GM21825 (cell line): ENCODE measurements around the gene CPXM2.

Experiments
- ATAC-seq: cut with Tn5 transposase; IDR thresholded peaks from one replicate; pipeline ENCODE4 v1.9.1; 2021; ENCODE audit warnings: mild to moderate bottlenecking, moderate library complexity; ENCODE audit not compliant: unreplicated experiment

CPXM2 gene

DNA sequence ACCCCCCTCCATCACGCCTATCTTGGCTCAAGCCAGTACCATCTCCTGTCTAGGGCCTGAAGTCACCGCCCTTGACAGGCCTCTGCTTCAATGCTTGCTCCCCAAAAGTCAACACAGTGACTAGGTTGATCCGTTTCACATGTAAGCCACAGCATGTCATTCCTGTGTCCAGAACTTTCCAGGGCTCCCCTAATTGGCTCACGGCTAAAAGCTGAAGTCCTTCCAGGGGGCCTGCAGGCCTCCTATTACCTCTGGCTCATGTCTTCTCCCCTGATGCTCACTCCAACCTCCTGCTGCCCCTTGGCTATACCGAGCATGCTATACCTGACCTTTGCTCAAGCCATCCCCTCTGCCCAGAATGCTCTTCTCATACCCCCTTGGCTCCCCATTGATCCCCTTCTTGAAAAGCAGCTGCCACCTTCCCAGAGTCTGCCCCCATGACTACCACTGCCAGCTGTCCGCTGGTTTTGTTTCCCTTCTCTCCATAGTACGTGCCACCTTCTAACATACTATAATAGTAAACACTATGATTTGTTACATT is 39.1 kb downstream of the CPXM2 start:
- ATAC-seq, result no peak

DNA sequence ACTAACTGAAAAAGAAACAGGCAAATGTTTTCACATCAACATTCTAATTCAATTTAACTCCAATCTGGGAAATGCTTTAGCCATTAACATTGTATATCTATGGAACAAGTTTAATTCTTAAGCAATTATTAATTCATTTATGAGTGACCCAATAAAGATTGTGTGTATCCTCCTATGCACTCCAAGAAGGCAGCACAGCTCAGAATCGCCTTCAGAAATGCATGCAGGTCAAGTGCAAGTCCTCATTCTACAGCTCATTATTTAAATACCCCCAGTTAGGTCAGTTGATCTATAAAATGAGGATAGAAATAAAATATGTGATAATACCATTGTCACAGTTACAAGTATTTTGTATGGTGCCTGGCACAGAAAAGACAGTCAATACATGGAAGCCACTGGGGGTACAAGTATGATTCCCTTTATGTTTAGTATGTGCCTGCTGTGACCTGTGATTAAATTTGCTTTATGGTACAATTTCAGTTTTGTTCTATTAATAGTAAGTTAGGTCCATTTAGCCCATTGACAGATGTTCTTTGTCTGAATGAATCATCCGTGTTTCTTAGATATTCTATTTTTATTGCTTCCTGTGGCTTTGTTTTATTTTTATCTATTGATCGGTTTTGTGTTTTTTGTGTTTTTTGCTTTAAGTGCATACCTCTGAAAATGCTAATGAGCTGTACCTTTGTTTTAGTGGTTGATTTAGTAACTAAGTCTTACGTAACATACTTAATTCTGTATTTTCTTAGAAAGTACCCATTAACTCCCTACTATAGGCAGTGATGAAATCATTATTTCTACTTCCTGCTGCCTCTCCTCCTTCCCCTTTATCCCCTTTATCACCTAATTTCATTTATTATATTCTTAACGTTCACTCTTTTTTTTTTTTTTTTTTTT is 42.8 kb downstream of the CPXM2 start:
- ATAC-seq, result peak; percentile 66

DNA sequence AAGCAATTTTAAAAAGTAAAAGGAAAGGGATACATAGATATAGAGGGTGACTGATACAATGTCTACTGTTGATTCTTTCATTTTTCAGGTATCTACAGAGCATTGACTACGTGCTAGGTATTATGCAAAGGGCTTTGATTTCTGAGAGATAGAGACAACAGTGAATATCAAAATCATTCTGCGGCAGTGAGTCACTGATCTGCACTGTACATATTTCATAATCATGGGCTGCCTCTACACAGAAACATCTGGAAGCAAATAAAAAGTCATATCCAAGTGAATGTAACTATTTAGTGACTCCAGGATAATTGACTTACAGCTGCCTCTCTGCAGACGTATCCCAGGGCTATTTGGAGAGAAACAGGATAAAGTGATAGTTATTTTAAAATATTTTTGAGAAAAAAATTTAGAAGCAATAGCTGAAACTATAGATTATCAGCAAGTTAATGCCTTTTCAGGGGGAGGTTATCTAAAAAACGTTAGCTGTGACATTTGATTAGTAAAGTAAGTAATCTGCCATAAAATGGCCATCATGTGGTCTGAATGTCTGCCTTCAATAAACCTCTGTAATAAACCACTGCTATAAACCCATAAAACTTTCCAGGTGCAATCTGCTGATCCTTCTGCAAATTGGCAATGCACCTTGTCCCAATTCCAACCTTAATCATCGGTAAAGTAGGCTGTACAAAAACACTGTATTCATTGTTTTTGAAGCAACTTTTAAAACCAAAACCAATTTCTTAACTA is 43.7 kb downstream of the CPXM2 start:
- no peak for ATAC-seq

DNA sequence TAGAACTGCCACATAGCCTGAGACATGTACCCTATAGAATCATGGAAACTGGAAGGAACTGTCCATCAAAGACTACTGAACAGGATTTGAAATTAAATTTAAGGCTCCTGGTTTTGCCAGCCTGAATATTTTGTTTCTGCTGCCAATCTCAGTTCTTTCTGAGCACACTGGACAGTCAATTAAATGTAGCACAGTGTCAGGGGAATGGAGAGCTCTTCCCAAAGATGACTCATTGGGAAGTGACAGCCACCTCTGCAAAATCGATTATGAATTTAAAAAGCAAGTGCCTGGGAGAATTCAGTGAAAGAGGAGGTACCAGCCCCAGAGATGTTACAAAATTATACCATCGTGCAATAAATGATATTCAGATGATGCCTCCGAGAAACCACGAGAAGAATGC is 47.8 kb downstream of the CPXM2 start:
- ATAC-seq, result no peak

DNA sequence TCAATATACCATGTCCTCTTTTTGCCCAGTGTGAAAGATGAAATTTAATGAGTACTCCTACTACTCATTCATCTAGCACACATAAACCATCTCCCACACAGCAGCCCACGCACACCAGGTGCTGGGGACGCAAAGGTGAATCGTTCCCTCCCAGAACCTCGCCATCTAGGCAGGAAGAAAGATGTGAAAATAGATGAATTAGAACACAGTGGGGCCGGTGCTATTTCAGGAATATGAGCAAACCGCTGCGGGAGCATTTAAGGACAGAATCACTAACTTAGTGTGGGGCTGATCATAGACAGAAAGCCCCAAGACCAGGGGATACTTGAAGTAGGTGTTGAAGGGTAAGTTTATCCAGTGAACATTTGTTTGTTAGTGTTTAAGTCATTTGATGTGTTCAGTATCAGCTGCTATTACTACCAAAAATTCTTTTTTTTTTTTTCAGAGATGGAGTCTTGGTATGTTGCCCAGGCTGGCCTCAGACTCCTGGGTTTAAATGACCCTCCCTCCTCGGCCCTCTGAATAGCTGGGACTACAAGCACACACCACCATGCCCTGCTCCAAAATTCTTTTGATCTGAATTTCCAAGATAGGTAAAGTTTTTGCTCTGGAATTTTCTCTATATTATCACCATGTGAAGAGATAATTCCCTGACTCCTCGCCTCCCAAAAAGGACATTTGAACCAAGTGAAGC is 48.8 kb downstream of the CPXM2 start:
- no peak for ATAC-seq

DNA sequence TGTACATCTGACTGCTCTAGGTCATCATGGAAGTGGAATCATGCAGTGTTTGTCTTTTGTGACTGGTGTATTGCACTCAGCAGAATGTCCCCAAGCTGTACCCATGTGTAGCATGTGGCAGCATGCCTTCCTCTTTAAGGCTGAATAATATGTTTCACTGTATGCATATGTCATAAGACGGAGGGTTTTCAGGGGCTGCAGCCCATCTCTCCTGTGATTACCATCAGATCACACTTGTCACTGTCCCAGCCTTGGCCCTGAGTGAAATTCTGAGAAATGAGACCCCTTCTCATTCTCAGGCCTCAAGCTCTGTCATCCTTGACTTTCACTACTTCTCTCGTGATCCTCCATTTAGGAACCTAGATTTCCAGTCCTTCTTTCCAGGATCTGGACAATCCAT is 50.0 kb downstream of the CPXM2 start:
- ATAC-seq, result no peak

DNA sequence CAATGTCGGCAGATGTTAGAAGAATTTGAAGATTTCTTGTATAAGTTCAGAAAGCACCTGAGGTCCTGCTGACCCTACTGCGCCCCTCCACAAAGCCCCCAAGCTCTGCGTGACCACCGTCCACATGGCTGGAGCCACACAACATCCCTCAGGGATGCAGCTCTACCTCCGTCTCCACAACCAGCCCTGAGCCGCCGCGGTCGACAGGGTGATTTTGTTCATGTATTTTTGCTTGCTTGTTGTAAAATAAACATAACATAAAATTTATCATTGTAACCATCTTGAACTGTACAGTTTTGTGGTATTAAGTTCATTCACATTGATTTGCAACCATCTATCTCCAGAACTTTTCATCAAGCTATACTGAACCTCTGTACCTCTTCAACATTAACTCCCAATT is 50.5 kb downstream of the CPXM2 start:
- ATAC-seq, result no peak

DNA sequence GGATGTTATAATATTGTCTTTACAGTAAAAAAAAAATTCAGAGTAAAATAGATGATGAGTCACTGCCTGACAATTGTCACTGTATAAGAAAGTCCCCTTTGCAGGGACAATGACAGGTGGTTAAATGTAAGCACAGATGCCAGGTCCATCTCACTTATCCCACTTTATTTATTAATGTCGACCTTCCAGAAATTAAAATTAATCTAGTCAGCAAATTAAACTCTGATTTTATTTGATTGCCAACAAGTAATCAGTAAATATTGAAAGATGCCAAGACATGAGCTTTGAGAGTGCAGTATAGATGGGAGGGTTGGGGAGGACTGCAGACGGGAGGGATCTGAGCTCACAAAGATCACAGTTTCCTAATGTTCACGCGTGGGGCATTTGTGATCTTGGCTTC is 50.9 kb downstream of the CPXM2 start:
- no peak for ATAC-seq

DNA sequence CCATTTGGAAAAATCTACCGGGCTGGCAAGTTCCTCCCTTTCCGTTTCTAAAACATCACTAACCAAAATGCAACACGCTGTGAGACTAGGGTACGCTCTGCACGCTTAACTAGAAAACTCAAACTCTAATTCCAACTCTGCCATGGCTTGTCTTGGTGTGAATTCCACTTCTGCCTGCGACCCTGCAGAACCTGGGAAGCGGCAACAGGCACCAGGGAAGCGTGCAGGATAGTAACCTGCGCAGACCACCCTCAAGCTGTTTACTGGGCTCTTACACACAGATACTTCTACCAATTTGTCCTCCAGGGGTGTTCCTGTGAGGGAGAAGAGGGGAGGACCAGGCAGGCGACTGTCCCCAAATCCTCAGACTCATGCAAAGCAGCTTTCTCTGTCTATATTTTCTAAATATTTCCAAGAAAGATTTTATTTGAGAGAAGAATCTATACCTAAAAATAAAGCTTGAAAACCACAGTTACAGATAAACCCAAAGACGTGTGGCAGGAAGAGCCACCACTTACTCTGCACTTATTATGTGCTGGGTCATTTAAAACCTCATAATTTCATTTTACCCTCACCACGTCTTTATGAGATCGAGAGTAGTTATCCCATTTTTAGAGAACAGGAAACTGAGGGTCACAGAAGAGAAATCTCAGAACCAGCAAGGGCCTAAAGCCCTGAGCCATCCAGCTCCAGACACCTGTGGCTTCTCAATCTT is 52.9 kb downstream of the CPXM2 start:
- no peak for ATAC-seq

DNA sequence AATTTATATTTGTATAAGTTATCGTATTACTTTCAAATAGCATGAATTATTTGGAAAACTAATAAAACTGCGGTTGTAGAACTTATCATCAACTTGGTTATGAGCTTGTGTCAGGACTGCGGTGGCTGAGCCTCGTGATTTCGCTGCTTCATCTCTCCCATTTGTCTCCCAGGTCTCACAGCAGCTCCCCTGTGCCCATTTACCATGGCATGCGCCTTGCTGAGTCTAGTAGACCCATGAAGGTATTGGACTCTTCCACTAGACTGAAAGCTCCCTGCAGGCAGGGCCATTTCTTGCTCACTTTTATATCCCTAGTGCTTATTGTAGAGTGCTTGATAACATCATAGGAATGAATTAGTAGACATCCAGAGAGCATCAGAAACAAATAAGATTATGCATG is 53.9 kb downstream of the CPXM2 start:
- no peak for ATAC-seq

DNA sequence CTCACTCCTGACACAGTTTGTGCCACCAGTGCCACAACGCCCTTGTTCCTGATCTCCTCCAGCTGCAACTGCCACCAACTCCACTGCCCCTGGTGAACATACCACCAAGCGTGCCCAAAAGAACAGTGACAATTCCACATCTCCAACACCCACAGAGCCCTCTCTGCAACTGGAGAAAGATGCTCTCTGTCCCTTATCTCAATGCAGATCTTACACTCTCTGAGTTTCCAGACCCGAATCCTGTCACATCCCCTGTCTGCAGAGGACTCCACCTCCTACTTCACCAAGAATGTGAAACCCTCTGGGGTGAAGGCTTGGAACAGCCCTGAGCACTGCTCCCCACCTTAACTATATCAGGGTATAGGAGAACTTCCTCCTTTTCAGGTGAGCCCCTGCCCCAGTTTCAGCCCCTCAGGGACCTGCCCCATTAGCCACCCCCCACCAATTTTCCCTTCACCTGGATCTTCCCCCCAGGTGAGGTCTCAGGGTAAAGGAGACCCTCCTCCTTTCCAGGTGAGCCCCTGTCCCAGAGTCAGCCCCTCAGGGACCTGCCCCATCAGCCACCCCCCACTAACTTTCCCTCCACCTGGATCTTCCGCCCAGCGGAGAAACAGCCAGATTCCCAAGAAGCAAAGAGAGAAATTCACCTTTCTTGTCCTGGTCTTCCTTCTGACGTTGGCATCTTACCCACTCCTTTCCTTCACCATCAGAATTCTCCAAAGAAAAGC is 55.0 kb downstream of the CPXM2 start:
- no peak for ATAC-seq

DNA sequence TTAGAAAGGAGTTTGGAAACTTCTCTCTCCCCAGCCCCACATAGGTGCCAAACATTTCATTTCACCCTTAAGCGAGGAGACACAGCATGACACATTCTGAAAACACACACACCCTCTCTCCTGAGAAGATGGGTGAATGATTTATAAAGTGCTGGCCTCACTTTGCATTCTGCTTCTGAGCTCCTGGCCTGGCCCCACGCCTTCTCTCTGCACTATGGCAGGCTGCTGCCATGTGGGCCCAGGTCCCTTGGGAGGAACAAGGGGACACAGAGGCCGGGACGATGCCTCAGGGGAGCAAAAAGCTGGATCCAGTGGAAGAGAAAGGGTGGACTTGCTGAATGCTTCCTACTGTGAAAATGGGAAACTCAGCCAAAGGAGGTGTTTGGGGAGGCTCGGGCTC is 56.0 kb downstream of the CPXM2 start:
- peak; percentile 97 for ATAC-seq

DNA sequence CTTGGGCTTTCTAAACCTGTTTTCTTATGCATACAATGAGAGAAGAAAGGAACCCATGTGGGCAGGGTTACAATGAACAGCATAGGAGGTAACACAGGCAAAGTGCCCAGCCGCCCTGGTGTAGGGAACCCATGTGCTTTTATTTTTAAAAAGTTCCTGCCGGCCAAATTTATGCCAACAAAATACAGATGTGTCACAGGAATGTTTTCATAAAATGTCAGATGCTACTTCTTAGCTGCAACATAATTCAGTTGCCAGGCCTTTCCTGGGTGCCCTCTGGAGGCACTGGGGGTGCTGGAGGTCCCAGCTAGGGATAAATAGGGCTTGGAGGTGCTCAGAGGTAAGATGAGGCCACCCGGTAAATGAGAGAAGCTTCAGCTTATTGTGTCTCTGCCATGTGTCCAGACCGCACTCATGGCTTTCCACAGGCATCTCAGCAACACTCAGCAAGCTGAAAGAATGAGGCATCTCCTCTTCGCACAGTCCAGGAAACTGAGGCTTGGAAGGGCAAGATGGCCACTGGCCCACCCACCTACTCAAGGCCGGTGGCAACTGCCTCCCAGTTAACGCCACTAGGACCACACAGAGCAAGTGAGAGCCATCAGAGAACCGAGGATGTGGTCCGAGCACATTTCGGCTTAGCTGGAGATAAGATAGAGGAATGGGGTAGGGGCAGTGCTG is 58.3 kb downstream of the CPXM2 start:
- ATAC-seq, result no peak

DNA sequence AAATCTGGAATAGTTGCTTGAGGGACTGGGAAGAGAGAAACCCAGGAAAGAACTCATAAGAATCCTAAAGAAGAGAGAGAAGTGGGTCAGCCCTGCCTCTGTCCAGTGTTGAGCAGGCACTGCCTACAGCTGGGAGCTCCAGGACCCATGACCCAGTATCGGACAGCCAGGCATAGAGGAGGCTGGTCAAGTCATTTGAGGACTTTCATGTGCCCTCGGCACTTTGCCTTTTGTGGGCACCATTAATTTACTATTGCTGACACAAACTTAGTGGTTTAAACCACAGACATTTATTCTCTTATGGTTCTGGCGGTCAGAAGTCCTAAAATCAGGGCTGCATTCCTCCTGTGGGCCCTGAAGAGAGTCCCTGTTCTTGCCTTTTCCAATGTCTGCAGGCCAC is 60.3 kb downstream of the CPXM2 start:
- no peak for ATAC-seq

DNA sequence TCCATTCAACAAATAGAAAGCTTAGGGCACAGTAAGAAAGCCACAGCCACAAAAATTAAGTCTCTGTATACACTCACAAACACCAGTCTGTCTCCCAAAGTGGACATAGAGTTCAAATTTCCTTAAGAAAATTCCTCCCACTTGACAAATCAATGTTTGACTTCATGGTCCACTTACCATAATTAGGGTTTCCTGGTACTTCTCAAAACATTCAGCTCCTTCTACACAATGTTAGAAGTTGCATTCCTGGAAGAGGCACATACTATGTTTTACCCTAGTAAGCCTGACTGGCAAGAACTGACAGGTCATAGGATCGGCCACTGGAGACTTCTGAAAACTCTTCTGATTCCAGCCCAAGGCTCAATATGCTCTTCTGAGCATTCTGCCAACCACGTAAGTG is 70.5 kb downstream of the CPXM2 start:
- no peak for ATAC-seq

DNA sequence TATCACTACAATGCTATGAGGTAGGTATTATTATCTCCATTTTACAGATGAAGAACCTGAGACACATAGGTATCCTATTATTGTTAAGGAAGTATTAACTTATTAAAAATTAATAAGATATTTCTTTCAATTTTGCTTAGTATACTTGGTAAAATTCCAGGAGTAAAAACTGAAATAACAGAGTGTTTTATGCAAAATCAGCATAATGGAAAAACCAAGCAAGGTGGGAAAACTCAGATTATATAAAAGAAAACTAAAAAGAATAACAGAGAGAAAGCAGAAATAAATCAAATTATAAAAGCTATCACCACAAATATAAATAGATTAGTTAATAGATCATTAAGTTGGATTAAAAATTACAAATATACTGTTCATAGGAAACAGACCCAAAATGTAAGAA is 82.0 kb downstream of the CPXM2 start:
- no peak for ATAC-seq

DNA sequence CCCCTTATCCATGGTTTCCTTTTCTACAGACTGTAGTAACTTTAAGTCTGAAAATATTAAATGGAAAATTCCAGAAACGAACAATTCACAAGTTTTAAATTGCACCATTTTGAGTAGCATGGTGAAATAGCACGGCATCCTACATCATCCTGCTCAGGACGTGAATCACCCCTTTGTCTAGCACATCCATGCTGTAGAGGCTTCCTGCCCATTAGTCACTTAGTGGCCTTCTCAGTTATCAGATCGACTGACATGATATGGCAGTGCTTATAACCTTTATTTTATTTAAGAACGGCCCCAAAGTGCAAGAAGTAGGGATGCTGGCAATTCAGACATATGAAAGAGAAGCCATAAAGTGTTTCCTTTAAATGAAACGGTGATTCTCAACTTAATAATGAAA is 82.7 kb downstream of the CPXM2 start:
- no peak for ATAC-seq

DNA sequence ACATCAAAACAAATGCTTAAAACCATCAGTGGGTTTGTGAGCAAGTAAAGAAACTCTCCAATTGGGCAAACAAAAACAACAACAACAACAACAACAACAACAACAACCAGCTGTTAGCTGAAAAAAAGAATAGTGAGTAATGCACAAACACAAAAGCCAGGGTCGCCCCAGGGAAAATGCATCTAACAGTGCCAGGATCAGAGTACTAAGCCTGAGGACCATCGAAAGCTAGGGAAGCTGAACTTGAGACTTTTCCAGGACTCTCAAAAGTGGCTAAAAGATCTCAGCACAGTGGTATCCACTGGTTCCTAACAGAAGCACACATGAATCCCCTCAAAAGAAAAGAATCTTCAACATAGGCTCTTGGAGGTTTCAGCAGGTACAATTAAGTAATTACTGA is 83.3 kb downstream of the CPXM2 start:
- ATAC-seq, result no peak

DNA sequence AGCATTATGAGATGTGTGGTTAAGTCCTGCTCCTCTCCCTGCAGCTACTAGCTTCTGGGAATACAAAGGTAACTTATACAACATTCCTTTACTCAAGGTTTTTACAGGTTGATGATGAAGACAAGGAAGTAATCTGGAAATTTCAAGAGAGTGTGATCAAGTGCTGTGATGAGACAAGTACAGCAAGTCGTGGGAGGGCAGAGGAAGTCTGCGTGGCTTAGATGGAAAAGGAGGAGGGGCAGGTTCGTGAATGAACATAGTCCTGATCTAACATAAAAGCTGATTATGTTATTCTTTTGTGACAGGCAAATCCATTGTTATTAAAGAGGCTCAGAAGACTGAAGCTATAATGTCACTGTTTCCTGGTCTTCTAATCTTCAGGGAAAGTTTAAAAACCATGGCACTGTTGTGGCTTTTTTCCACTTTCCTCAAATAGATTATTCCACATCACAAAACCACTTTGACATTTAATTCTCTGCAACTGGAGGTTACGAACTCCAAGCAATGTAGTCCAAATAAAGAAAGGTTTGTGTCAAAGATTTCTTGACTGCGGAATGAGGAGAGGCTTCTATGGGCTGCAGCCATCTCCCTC is 84.1 kb downstream of the CPXM2 start:
- ATAC-seq, result no peak
